HCT116 (cell line): ENCODE results near the gene AMBRA1. TPM values are rescaled to one million over a fixed set of nuclear protein-coding genes. Genes with fewer than 3 reads are reported as not detected.
"Not testable (repeated sequence)": the region's sequence is repeated elsewhere in the genome, so short reads cannot be mapped to it uniquely, and the experiment has no call there.

Source experiments
- ATAC-seq: fragments of 200-7000 bp; cut with Tn5 transposase; 2 replicates; pipeline ENCODE4 v1.9.1; 2020; ENCODE audit warnings: mild to moderate bottlenecking, moderate library complexity
- BruUV-seq: library from RNA; stranded (reverse); fragments of 400-500 nt; replicated peaks from 2 replicates; lab custom pipeline; 2021; lab: Mats Ljungman, UMichigan
- CTCF ChIA-PET: fragments of 300-600 bp; sonication (Branson Sonifier 250); formaldehyde crosslinking; loops from one replicate; lab custom pipeline; 2021; ENCODE audit warnings: antibody characterized with exemption; lab: Charles Lee
- POLR2A ChIA-PET: fragments of 300-600, 350-600 bp; sonication (Branson Sonifier 250); formaldehyde crosslinking; loops from one replicate; lab custom pipeline; 2021; ENCODE audit warnings: antibody characterized with exemption; lab: Charles Lee
- RAD21 ChIA-PET, 2 experiments: fragments of 300-600 bp; sonication (Branson Sonifier 250); formaldehyde crosslinking; loops; one replicate each; lab custom pipeline; 2023; ENCODE audit warnings: low total read pairs in 2 of 2; ENCODE audit not compliant: uncharacterized antibody in 2 of 2, unreplicated experiment in 2 of 2, low non-redundant PET in 1 of 2; lab: Charles Lee
- DNase-seq: peaks from one replicate; pipeline ENCODE4 v3.0.0-alpha.2; 2010; ENCODE audit warnings: low read depth, low spot score
- H2AFZ ChIP-seq: fragments of 200-600 bp; shearing (Covaris generic), sonication (generic); 2 replicates; pipeline ENCODE4 v1.6.1; 2017; ENCODE audit warnings: low read depth, mixed run types, mixed read lengths, antibody characterized with exemption, low read length; ENCODE audit not compliant: poor library complexity, severe bottlenecking
- H3K27ac ChIP-seq: 2 replicates; pipeline ENCODE4 v1.5.1; 2012; ENCODE audit warnings: low read depth, low read length
- H3K27me3 ChIP-seq: fragments of 200-600 bp; sonication (generic); 2 replicates; pipeline ENCODE4 v1.6.1; 2016; ENCODE audit warnings: mixed run types, low read length, mixed read lengths; ENCODE audit not compliant: insufficient read depth
- H3K36me3 ChIP-seq, 2 experiments: fragments of 200-500 bp in 1 of 2; fragments of 200-600 bp in 1 of 2; sonication (Bioruptor generic) in 1 of 2; sonication (generic) in 1 of 2; 2 replicates each; pipeline versions ENCODE4 v1.5.1 to v1.6.1; 2014 to 2016; ENCODE audit warnings: low read length in 2 of 2, inconsistent platforms in 1 of 2, mixed read lengths in 1 of 2, mixed run types in 1 of 2; ENCODE audit not compliant: insufficient read depth in 2 of 2, control insufficient read depth in 1 of 2
- H3K4me1 ChIP-seq, 2 experiments: fragments of 200-600 bp in 1 of 2; sonication (generic) in 1 of 2; 2 replicates each; pipeline versions ENCODE4 v1.5.1 to v1.6.1; 2012 to 2017; ENCODE audit warnings: low read length in 2 of 2, inconsistent platforms in 1 of 2, mild to moderate bottlenecking in 1 of 2, mixed read lengths in 1 of 2, mixed run types in 1 of 2, moderate library complexity in 1 of 2; ENCODE audit not compliant: insufficient read depth in 2 of 2, control insufficient read depth in 1 of 2
- H3K4me2 ChIP-seq: fragments of 200-600 bp; sonication (generic); 2 replicates; pipeline ENCODE4 v1.6.1; 2017; ENCODE audit warnings: mixed run types, low read length, mixed read lengths
- H3K4me3 ChIP-seq, 2 experiments: fragments of 200-600 bp in 1 of 2; sonication (generic) in 1 of 2; replicated peaks in 1 of 2; 2 replicates each; pipeline ENCODE4 v1.5.1; 2011 to 2016; ENCODE audit warnings: low read length in 2 of 2, control low read depth in 1 of 2, low read depth in 1 of 2, mild to moderate bottlenecking in 1 of 2, mixed read lengths in 1 of 2, mixed run types in 1 of 2
- H3K79me2 ChIP-seq: fragments of 200-600 bp; sonication (generic); 2 replicates; pipeline ENCODE4 v1.6.1; 2017; ENCODE audit warnings: mild to moderate bottlenecking, mixed run types, low read length, moderate library complexity, mixed read lengths; ENCODE audit not compliant: insufficient read depth
- H3K9ac ChIP-seq: fragments of 200-600 bp; sonication (generic); 2 replicates; pipeline ENCODE4 v1.6.1; 2016; ENCODE audit warnings: low read length, mixed read lengths
- H3K9me2 ChIP-seq: fragments of 200-600 bp; sonication (generic), shearing (Covaris generic); 2 replicates; pipeline ENCODE4 v1.6.1; 2017; ENCODE audit warnings: mixed run types, mild to moderate bottlenecking, moderate library complexity; ENCODE audit not compliant: insufficient read depth
- H3K9me3 ChIP-seq, 2 experiments: fragments of 200-500 bp in 1 of 2; fragments of 200-600 bp in 1 of 2; sonication (Bioruptor generic) in 1 of 2; sonication (generic) in 1 of 2; 2 replicates each; pipeline ENCODE4 v1.6.1; 2014 to 2017; ENCODE audit warnings: low read length in 2 of 2, mixed read lengths in 2 of 2, inconsistent platforms in 1 of 2, low read depth in 1 of 2, mild to moderate bottlenecking in 1 of 2, mixed run types in 1 of 2, moderate library complexity in 1 of 2; ENCODE audit not compliant: control insufficient read depth in 1 of 2, insufficient read depth in 1 of 2
- H4K20me1 ChIP-seq: fragments of 200-600 bp; sonication (generic), shearing (Covaris generic); 2 replicates; pipeline ENCODE4 v1.6.1; 2017; ENCODE audit warnings: mixed run types, mild to moderate bottlenecking, moderate library complexity; ENCODE audit not compliant: insufficient read depth
- EGR1 ChIP-seq: IDR thresholded peaks from 2 replicates; pipeline ENCODE4 v1.6.1; 2012; ENCODE audit warnings: low read depth
- MAX ChIP-seq: IDR thresholded peaks from 2 replicates; pipeline ENCODE4 v1.6.1; 2012
- POLR2A ChIP-seq: IDR thresholded peaks from 2 replicates; pipeline ENCODE4 v1.7.0; 2011; ENCODE audit warnings: borderline replicate concordance; ENCODE audit not compliant: insufficient read depth, insufficient read length; ENCODE audit errors: extremely low read depth
- POLR2AphosphoS5 ChIP-seq: IDR thresholded peaks from 2 replicates; pipeline ENCODE4 v1.6.1; 2011; ENCODE audit warnings: mild to moderate bottlenecking, low read depth, low read length, moderate library complexity
- RAD21 ChIP-seq: IDR thresholded peaks from 2 replicates; pipeline ENCODE4 v1.6.1; 2012; ENCODE audit warnings: low read depth, mild to moderate bottlenecking
- intact Hi-C: fragments of 100-400 bp; cut with micrococcal nuclease; formaldehyde crosslinking; loops from 2 replicates; pipeline ENCODE4 v1.10.0; 2022
- total RNA-seq: library from RNA; stranded (reverse); gene quantifications from one replicate; pipeline ENCODE4 v1.2.1, GENCODE V29; 2021; ENCODE audit not compliant: unreplicated experiment

AMBRA1 gene
- total RNA-seq, 1 experiment from 2014 or later: 22.7 TPM

- BruUV-seq, RAD21 ChIA-PET, H3K36me3 ChIP-seq, H3K4me2 ChIP-seq, H2AFZ ChIP-seq, H3K9me3 ChIP-seq, ATAC-seq, DNase-seq, H3K27me3 ChIP-seq, H3K9ac ChIP-seq, CTCF ChIA-PET, H4K20me1 ChIP-seq, intact Hi-C loops, H3K27ac ChIP-seq, H3K9me2 ChIP-seq, H3K4me3 ChIP-seq: not testable (repeated sequence)
- H3K79me2 ChIP-seq: peaks cover 67% of the 10 kb centered on the region
- POLR2A ChIA-PET: interaction anchor here (0.6 kb wide), 1 partner anchor 341 kb away, joined by 3 read pairs; no protein-coding TSS in a partner anchor
- H3K4me1 ChIP-seq: peaks cover 2 to 11% of the 10 kb centered on the region in 2 experiments; a peak in 2 of 4 replicates
Measured at GRCh38 chr11:46583513-46583912, 10.3 kb downstream of the AMBRA1 start.

GRCh38 chr11:46582588-46582987 is 11.2 kb downstream of the AMBRA1 start:
- H4K20me1 ChIP-seq: no peaks in the 10 kb centered on the region
- ChIA-PET CTCF (no interaction called here), POLR2A (no interaction called here)
- H3K79me2 ChIP-seq: peaks cover 63% of the 10 kb centered on the region
- no peaks in the 10 kb centered on the region for H3K36me3 ChIP-seq
- DNase-seq (no peak), ATAC-seq (no peak)
- no peaks in the 10 kb centered on the region for H3K9me2 ChIP-seq
- intact Hi-C loops: no loop called here
- no peaks in the 10 kb centered on the region for H3K9me3 ChIP-seq
- no peaks in the 10 kb centered on the region for H3K27me3 ChIP-seq
- H3K27ac ChIP-seq: no peak overlapping the region
- H3K4me1 ChIP-seq: peaks cover 2 to 11% of the 10 kb centered on the region in 2 experiments; a peak in 2 of 4 replicates
- TF ChIP-seq MAX: no peak
- no peak for TF ChIP-seq RAD21
- no peak for TF ChIP-seq POLR2AphosphoS5
- no peak for TF ChIP-seq POLR2A
- no peak for TF ChIP-seq EGR1
- TF ChIP-seq, all 23 proteins: peak for 0
- H2AFZ ChIP-seq: no peak overlapping the region
- BruUV-seq: no TSS peak
- no peak overlapping the region for H3K4me3 ChIP-seq
- no peak overlapping the region for H3K4me2 ChIP-seq
- no peak overlapping the region for H3K9ac ChIP-seq
- RAD21 ChIA-PET: no interaction called here
